HG03175 (cell line): ENCODE data around the gene TRIP13.
"Not testable (repeated sequence)": the region's sequence is repeated elsewhere in the genome, so short reads cannot be mapped to it uniquely, and the experiment has no call there.

Experiments
- ATAC-seq: cut with Tn5 transposase; IDR thresholded peaks from one replicate; pipeline ENCODE4 v1.9.1; 2021; ENCODE audit warnings: mild to moderate bottlenecking, moderate library complexity; ENCODE audit not compliant: unreplicated experiment

Gene TRIP13

DNA sequence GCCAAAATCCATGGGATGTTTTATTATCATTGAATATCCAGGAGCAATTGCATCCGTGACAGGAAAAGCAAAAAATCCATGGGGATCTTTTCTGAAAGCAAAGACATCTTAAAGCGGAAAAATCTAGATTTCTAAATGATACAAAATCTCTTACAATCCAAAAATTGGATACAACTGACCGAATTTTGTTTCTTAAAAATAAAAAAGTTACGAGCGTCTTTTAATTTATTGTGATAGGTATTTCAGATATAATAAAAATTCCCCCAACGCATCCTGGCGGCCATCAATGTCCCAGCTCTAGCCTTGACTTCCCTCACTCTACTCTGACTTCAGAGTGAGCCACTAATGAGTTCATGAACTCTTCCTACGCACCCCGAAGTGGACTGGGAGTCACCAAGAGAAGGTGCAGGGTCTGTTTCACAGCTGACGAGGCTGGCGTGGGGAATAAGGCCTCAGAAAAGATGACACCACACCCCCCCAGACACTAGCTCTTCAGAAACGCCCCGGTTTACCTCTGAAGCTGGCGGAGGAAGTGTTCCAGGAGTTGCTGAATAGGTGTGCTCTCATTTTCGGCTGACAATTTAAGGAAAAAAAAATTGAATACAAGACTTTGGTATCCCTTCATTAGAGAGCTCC, 3.5 kb upstream of the TRIP13 start:
- ATAC-seq = no peak

DNA sequence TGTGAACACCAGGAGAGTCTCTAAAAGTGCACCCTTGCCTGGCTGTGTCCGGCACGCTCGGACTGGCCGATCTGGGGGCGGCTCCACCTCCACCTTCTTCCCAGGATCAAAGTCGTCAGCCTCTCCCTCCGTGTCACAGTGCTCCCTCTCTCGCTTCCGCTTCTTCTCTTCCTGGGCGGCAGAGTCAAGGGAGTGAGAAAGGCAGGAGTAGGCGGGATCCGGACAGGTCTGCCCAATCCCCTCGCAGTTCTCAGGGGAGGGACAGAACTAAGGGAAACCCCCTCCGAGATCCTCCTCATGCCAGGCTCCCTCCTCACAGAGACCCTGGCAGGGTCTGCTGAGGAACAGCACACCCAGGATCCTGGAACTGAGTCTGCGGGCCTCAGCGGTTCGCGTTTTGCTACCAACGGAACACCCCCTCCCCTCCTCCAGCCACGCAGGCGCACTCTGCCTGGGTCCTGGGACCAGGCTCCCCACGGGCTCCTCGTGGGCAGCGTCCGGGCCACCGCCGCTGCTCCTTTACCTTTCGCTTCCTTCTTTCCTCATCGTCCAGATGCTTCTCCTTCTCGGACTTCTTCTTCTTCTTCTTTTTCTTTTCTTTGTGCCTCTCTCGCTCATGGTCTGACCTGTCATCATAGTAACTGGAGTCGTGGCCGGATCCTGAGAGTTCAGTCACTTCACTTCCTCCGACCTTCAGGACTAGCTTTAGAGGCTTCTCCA, 1.4 kb upstream of the TRIP13 start:
- ATAC-seq = no peak

DNA sequence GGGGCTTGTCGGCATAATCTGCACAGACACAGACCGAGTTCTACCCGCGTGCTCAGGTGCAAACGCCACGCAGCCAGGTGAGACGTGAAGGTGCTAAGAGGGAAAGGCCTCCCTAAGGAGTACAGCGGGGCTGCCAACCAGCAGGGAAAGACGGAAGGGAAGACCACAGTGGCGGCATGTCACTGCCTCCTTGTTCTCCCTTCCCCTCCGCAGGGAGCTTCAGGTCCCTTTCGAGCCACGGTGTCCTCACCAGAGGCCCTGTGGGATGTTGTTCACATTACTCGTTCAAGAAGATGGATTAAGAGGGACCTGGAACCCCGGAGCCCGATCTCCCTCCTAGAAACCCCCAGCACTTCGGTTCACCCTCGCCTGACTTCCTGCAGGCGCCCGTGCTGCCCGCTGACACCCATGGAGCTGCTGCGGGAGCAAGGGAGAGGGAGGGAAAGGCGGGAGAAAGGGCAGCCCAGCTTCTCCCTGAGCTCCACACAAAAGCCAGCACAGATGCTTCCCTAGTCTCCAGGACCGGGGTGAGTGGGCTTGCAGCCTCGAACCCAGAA, 769 bp upstream of the TRIP13 start:
- ATAC-seq = peak; percentile 7

- peak; percentile 23 for ATAC-seq
Measured at GRCh38 chr5:893137-893506, 438 bp downstream of the TRIP13 start.

GRCh38 chr5:893711-894110, 1.0 kb downstream of the TRIP13 start:
- ATAC-seq = no peak

- no peak for ATAC-seq
Measured at GRCh38 chr5:900781-901180, 8.1 kb downstream of the TRIP13 start.

DNA sequence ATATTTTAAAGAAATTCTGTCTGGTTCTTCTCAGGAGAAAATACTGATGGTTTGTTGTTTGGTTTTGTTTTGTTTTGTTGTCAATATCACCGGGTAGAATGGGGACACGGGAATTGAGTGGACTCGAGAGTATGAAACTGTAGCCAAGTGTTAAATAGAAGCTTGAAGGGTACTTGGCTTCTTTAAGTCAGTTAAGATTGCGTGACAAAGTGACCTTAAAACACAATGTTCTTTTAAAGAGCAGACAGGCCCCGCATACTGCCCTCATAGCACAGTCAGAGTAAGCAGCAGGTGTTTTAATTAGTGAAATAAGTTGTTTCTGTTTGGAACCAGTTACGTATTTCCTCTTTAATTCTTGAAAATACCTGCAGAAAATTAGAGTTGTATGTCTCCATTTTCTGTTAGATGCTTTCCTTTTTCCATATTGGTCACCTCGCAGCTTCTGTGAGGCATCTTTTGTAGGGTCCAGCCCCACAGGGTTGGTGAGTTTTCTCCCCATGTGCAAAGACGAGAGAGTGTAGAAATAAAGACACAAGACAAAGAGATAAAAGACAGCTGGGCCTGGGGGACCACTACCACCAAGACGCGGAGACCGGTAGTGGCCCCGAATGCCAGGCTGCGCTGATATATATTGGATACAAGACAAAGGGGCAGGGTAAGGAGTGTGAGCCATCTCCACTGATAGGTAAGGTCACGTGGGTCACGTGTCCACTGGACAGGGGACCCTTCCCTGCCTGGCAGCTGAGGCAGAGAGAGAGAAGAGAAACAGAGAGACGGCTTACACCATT, 9.6 kb downstream of the TRIP13 start:
- no peak for ATAC-seq

- no peak for ATAC-seq
Measured at GRCh38 chr5:903756-904096, 11.0 kb downstream of the TRIP13 start.

GRCh38 chr5:905139-905642, 12.5 kb downstream of the TRIP13 start:
- no peak for ATAC-seq

DNA sequence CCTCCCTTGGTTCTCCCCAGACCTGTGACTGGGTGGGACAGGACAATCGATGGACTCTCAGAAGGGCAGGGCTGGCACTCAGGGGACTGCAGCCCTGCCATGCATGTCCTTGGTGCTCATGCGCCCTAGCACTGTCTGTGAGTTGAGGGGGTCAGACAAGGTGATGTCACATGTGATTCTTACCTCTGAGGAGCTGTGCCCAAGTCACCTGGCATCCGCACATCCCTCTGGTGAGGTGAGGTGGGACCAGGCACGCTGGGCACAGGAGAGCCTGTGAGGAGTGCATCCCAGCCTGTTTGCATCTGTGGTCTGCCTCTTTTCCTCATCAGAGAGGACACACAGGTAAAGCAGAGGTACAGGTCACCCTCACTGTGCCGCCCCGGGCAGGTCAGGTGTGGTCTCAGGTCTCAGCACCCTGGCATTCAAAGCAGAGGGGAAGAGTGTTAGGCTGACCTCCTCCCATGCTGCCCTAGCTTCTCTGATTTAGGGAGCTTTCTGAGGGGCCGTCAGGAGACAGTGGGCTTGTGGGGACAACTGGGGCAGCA, 14.8 kb downstream of the TRIP13 start:
- no peak for ATAC-seq

DNA sequence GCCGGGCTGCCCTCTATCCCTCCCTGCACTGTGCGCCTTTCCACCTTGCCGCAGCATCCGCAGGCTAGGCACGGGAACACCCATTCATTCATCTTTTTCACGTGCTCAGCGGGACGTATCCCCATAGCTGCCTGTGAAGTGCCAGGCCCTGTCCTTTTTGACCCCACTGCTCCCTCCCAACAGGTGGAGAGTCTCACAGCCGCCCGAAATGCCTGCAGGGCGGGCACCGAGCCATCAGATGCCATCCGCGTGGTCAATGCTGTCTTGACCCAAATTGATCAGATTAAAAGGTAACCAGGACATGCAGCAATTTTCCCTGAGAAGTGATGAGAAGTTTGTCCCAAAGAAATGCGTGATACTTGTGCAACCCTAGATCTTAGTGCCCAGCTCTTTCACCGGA, 15.5 kb downstream of the TRIP13 start:
- ATAC-seq = no peak

- no peak for ATAC-seq
Measured at GRCh38 chr5:909086-909485, 16.4 kb downstream of the TRIP13 start.

DNA sequence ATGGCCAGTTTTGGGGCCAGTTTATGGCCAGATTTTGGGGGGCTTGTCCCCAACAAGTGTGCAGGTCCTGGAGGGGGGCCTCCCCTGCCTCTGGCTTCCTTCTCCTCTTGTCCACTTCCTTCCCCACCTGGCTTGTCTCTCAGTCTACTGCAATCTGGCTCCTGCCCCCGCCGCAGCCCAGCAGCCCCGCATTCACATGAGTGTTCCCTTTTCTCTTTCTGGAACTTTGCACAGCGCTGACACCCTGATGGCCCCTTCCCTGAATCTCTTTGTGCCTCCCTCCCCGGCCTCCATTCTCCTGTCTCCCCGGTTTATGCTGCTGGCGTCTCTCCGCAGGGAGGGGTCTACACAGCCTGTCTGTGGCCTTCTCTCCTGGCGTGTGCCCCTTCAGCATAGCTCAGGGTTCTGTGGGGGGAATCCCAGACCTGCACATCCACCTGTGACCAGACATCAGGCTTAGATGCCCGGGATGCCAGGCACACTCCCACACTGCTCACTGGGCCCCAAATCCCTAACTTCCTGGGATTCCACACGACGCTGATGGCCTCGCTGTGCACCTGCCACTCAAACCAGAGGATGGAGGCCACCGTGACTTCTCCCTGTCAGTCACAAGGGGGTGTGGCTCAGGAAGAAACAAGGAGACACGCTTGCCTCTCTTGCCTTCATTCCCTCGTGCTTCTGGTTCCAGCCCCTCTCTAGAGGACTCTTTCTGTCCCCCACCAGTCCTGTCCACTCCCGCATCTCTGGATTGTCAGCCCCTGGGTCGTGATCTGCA, 17.5 kb downstream of the TRIP13 start:
- ATAC-seq = no peak

- ATAC-seq = no peak
Measured at GRCh38 chr5:910769-911160, 18.1 kb downstream of the TRIP13 start.

GRCh38 chr5:911601-912000, 18.9 kb downstream of the TRIP13 start:
- no peak for ATAC-seq

GRCh38 chr5:912280-913091, 19.8 kb downstream of the TRIP13 start:
- no peak for ATAC-seq

DNA sequence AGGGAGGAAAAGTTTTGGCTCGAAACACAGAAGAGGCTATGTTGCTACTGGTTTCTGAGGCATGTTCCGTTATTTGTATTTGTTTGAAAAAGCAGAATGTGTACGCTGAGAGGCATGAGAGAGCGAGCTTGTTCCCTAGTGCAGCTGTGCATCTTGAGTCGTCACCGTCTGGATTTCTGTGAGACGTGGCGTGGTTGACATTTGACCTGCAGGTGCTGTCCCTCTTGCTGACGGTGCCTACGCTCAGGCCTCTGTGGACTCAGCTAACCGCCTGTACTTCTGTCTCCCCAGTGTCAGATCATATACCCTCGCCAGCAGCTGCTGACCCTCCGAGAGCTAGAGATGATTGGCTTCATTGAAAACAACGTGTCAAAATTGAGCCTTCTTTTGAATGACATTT, 21.5 kb downstream of the TRIP13 start:
- no peak for ATAC-seq

- ATAC-seq = no peak
Measured at GRCh38 chr5:914612-915011, 21.9 kb downstream of the TRIP13 start.

DNA sequence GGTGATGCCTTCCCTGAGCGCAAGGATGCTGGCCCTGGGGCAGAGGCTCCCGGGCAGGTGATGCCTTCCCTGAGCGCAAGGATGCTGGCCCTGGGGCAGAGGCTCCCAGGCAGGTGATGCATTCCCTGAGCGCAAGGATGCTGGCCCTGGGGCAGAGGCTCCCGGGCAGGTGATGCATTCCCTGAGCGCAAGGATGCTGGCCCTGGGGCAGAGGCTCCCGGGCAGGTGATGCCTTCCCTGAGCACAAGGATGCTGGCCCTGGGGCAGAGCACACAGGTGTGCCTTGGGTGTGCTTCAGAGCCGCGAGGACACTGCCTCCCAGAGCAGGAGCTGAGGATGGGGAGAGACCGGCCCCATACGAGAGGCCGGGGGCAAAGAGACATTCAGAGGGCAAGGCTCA, 22.7 kb downstream of the TRIP13 start:
- ATAC-seq = not testable (repeated sequence)

GRCh38 chr5:915946-916345, 23.3 kb downstream of the TRIP13 start:
- ATAC-seq = no peak
